ENCODE measurements around the gene CNKSR3.

DNA sequence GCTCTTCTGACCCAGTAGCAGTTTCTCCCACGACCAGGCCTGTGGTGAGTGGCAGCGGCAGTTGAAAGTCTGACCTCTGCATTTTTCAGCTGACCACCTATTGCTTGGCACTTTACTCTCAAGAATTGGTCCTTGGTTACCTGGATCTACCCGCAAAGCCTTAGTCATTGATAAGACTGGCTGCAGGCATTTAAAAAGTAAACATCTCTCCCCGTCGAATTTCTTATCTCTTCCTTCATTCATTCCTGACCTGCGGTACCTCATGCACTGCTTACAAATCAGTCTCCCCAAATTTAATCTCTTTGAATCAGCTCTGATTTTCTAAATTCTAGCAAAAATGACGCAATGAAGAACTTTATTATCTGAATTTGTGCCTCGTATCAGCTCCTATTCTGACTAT lies 127.7 kb downstream of the CNKSR3 start:
- no peak for TF ChIP-seq POLR2A (IDR thresholded peaks at IDR 0.05)
- TF ChIP-seq, protein P1, sequence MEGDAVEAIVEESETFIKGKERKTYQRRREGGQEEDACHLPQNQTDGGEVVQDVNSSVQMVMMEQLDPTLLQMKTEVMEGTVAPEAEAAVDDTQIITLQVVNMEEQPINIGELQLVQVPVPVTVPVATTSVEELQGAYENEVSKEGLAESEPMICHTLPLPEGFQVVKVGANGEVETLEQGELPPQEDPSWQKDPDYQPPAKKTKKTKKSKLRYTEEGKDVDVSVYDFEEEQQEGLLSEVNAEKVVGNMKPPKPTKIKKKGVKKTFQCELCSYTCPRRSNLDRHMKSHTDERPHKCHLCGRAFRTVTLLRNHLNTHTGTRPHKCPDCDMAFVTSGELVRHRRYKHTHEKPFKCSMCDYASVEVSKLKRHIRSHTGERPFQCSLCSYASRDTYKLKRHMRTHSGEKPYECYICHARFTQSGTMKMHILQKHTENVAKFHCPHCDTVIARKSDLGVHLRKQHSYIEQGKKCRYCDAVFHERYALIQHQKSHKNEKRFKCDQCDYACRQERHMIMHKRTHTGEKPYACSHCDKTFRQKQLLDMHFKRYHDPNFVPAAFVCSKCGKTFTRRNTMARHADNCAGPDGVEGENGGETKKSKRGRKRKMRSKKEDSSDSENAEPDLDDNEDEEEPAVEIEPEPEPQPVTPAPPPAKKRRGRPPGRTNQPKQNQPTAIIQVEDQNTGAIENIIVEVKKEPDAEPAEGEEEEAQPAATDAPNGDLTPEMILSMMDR (IDR thresholded peaks at IDR 0.05) = no peak

Measured in thyroid gland (tissue), 4 donors.